GM23248 (cell line): ENCODE results near the gene HIVEP1.

Source experiments
- EZH2 ChIP-seq: fragments of 200-600 bp; sonication (generic); IDR thresholded peaks from 2 replicates; pipeline ENCODE4 v1.6.1; 2018; ENCODE audit warnings: antibody characterized with exemption, mild to moderate bottlenecking; ENCODE audit not compliant: insufficient read depth, poor library complexity, severe bottlenecking
- EZH2phosphoT487 ChIP-seq: fragments of 200-600 bp; sonication (generic); IDR thresholded peaks from 2 replicates; pipeline ENCODE4 v1.6.1; 2018; ENCODE audit warnings: antibody characterized with exemption, moderate library complexity, mild to moderate bottlenecking, low read depth; ENCODE audit not compliant: insufficient read depth

- no peak for TF ChIP-seq EZH2phosphoT487
- no peak for TF ChIP-seq EZH2
Measured at GRCh38 chr6:11976489-11976888, 35.6 kb upstream of the HIVEP1 start.
